K562 (cell line): Measurements from ENCODE around the gene SYNPR. TPM values are rescaled to one million over a fixed set of nuclear protein-coding genes. Genes with fewer than 3 reads are reported as not detected.

Experiments used
- ATAC-seq: fragments of 200-7000 bp; cut with Tn5 transposase; 3 replicates; pipeline ENCODE4 v1.9.1; 2020; ENCODE audit warnings: moderate library complexity
- BruUV-seq: library from RNA; stranded (reverse); fragments of 400-500 nt; replicated peaks from 2 replicates; lab custom pipeline; 2021; lab: Mats Ljungman, UMichigan
- CTCF ChIA-PET: fragments of 300-600 bp; formaldehyde crosslinking; extraction: SDS; loops from one replicate; lab custom pipeline; 2021; ENCODE audit warnings: low intra/inter-chr PET ratio; lab: Yijun Ruan, JAX
- POLR2A ChIA-PET: fragments of 300-600, 350-650 bp; sonication (Branson Sonifier 250); formaldehyde crosslinking; extraction: SDS; loops from one replicate; lab custom pipeline; 2021; ENCODE audit warnings: antibody characterized with exemption, inconsistent platforms; lab: Yijun Ruan, JAX
- DNase-seq, 4 experiments: peaks; one replicate each; pipeline versions ENCODE4 v3.0.0 to v3.0.0-alpha.2; 2011 to 2018; ENCODE audit warnings: low spot score in 3 of 4, mixed read lengths in 3 of 4; ENCODE audit errors: extremely low read depth in 1 of 4
- FAIRE-seq: peaks from 2 replicates; lab custom pipeline; 2011; peaks lifted over from hg19 to GRCh38; lab: Jason Lieb, UNC
- H2AFZ ChIP-seq: 2 replicates; pipeline ENCODE4 v1.6.0; 2011; ENCODE audit warnings: low read depth, low read length, control low read depth, inconsistent platforms
- H3K27ac ChIP-seq: fragments of 200-600 bp; 3 replicates; pipeline ENCODE4 v1.8.0; 2011; ENCODE audit warnings: low read depth, mild to moderate bottlenecking, control low read depth, inconsistent platforms, low read length, moderate library complexity, mixed read lengths; ENCODE audit errors: extremely low read depth
- H3K27me3 ChIP-seq, 2 experiments: fragments of 300-600 bp in 1 of 2; 2 replicates in 1 of 2; 3 replicates in 1 of 2; pipeline versions ENCODE4 v1.6.0 to v1.8.0; 2011; ENCODE audit warnings: inconsistent platforms in 2 of 2, low read length in 2 of 2, mild to moderate bottlenecking in 1 of 2, mixed read lengths in 1 of 2, moderate library complexity in 1 of 2; ENCODE audit not compliant: control insufficient read depth in 2 of 2, insufficient read depth in 2 of 2
- H3K36me3 ChIP-seq: fragments of 300-600 bp; 3 replicates; pipeline ENCODE4 v1.8.0; 2011; ENCODE audit warnings: mild to moderate bottlenecking, low read length, inconsistent platforms; ENCODE audit not compliant: control insufficient read depth, insufficient read depth
- H3K4me1 ChIP-seq, 2 experiments: fragments of 200-600 bp in 1 of 2; replicated peaks in 1 of 2; 2 replicates in 1 of 2; 3 replicates in 1 of 2; pipeline versions ENCODE4 v1.5.1 to v1.8.0; 2011; ENCODE audit warnings: inconsistent platforms in 2 of 2, low read length in 2 of 2, mild to moderate bottlenecking in 1 of 2, mixed read lengths in 1 of 2, moderate library complexity in 1 of 2; ENCODE audit not compliant: control insufficient read depth in 2 of 2, insufficient read depth in 2 of 2
- H3K4me2 ChIP-seq: 2 replicates; pipeline ENCODE4 v1.6.1; 2011; ENCODE audit warnings: low read length, control low read depth, inconsistent platforms, mixed read lengths; ENCODE audit not compliant: insufficient read depth
- H3K4me3 ChIP-seq: fragments of 200-600 bp; sonication (generic), shearing (Covaris generic); 2 replicates; pipeline ENCODE4 v1.5.1; 2016; ENCODE audit warnings: control low read depth, inconsistent platforms
- H3K79me2 ChIP-seq: fragments of 200-600 bp; 3 replicates; pipeline ENCODE4 v1.8.0; 2011; ENCODE audit warnings: low read length, inconsistent platforms; ENCODE audit not compliant: control insufficient read depth, insufficient read depth
- H3K9ac ChIP-seq, 2 experiments: 2 replicates each; pipeline versions ENCODE4 v1.6.0 to v1.6.1; 2011; ENCODE audit warnings: low read depth in 2 of 2, low read length in 2 of 2, control low read depth in 1 of 2, inconsistent platforms in 1 of 2, mild to moderate bottlenecking in 1 of 2, mixed read lengths in 1 of 2; ENCODE audit not compliant: insufficient read depth in 1 of 2
- H3K9me1 ChIP-seq: one replicate; pipeline ENCODE4 v1.6.0; 2011; ENCODE audit warnings: inconsistent platforms, mild to moderate bottlenecking, low read length, moderate library complexity; ENCODE audit not compliant: control insufficient read depth, insufficient read depth
- H3K9me3 ChIP-seq: replicated peaks from 2 replicates; pipeline ENCODE4 v1.5.1; 2011; ENCODE audit warnings: low read depth, low read length, inconsistent platforms; ENCODE audit not compliant: control insufficient read depth, insufficient read depth
- H4K20me1 ChIP-seq: replicated peaks from 2 replicates; pipeline ENCODE4 v1.6.1; 2011; ENCODE audit warnings: low read length, inconsistent platforms, mixed read lengths; ENCODE audit not compliant: control insufficient read depth, insufficient read depth
- ERF ChIP-seq: fragments of 450-650 bp; formaldehyde crosslinking; IDR thresholded peaks from 2 replicates; pipeline ENCODE4 v1.4.0; 2020; ENCODE audit warnings: mild to moderate bottlenecking, mixed read lengths
- FIP1L1 ChIP-seq: fragments of 200-400 bp; formaldehyde crosslinking; IDR thresholded peaks from 2 replicates; pipeline ENCODE4 v1.6.1; 2018; ENCODE audit warnings: mild to moderate bottlenecking, low read depth, low read length; ENCODE audit not compliant: poor library complexity, severe bottlenecking
- JUND ChIP-seq, 2 experiments: IDR thresholded peaks; 2 replicates in 1 of 2; 3 replicates in 1 of 2; pipeline ENCODE4 v1.6.1; 2011; ENCODE audit warnings: borderline replicate concordance in 2 of 2, low read depth in 2 of 2, low read length in 2 of 2, improper control_type of control experiment in 1 of 2, missing biosample characterization in 1 of 2, missing genetic modification characterization in 1 of 2, missing genetic modification reagents in 1 of 2
- KAT8 ChIP-seq: fragments of 450-650 bp; IDR thresholded peaks from 2 replicates; pipeline ENCODE4 v1.6.1; 2016; ENCODE audit warnings: low read depth, mild to moderate bottlenecking
- MEIS2 ChIP-seq: fragments of 450-650 bp; IDR thresholded peaks from 2 replicates; pipeline ENCODE4 v1.6.1; 2014; ENCODE audit warnings: mild to moderate bottlenecking; ENCODE audit not compliant: partially characterized antibody
- NR0B1 ChIP-seq: fragments of 450-650 bp; IDR thresholded peaks from one replicate; pipeline ENCODE4 v1.6.1; 2018; ENCODE audit warnings: mild to moderate bottlenecking, moderate library complexity; ENCODE audit not compliant: partially characterized antibody
- NR1H2 ChIP-seq: sonication (generic); formaldehyde crosslinking; IDR thresholded peaks from 2 replicates; pipeline ENCODE4 v1.4.0; 2020; ENCODE audit warnings: mild to moderate bottlenecking, missing genetic modification reagents
- PHTF2 ChIP-seq: fragments of 250-450 bp; sonication (Bioruptor Pico); IDR thresholded peaks from 2 replicates; pipeline ENCODE4 v1.5.0; 2021; ENCODE audit warnings: mild to moderate bottlenecking
- PTRF ChIP-seq: fragments of 450-650 bp; IDR thresholded peaks from 2 replicates; pipeline ENCODE4 v1.6.1; 2016; ENCODE audit warnings: mild to moderate bottlenecking, missing genetic modification characterization, missing compliant biosample characterization
- ZNF253 ChIP-seq: fragments of 250-450 bp; sonication (Bioruptor Pico); conservative IDR thresholded peaks from 2 replicates; pipeline ENCODE4 v1.6.1; 2021; ENCODE audit warnings: mild to moderate bottlenecking
- WGBS: fragments of 100-300 bp; shearing (Covaris generic); methylation state at CpG from one replicate; pipeline ENCODE4 v1.1.6; 2016; ENCODE audit warnings: low coverage, mixed read lengths; ENCODE audit not compliant: insufficient coverage; ENCODE audit errors: missing lambda C conversion rate; 5-methylcytosine and 5-hydroxymethylcytosine counted together
- in situ Hi-C: fragments of 300-500 bp; cut with MboI; formaldehyde crosslinking; loops from 4 replicates; pipeline ENCODE4 v1.15.0; 2018; ENCODE audit warnings: inconsistent platforms, mixed read lengths
- intact Hi-C: fragments of 100-400 bp; cut with micrococcal nuclease; formaldehyde crosslinking; loops from 2 replicates; pipeline ENCODE4 v1.14.2; 2022
- polyA plus RNA-seq, 8 experiments: library from polyadenylated mRNA; depleted of rRNA in 4 of 8; stranded (reverse) in 5 of 8; unstranded in 3 of 8; fragments of >200 nt; fragmentation: Nextera tagmentation in 2 of 8; fragmentation: Illumina TruSeq in 1 of 8; extraction: Ambion mirVana in 2 of 8; extraction: Trizol in 1 of 8; gene quantifications; 2 replicates each; pipeline versions ENCODE4 v1.2.1 to v1.2.3, GENCODE V29; 2011 to 2014; ENCODE audit warnings: inconsistent platforms in 1 of 8, missing spikeins in 1 of 8
- total RNA-seq, 7 experiments: library from RNA; depleted of rRNA in 6 of 7; stranded (reverse); fragments of >200 nt in 6 of 7; fragmentation: Illumina TruSeq in 2 of 7; extraction: Trizol in 2 of 7; gene quantifications; 2 replicates each; pipeline versions ENCODE4 v1.2.1 to v1.2.3, GENCODE V29; 2011 to 2021; ENCODE audit warnings: low replicate concordance in 1 of 7

SYNPR gene
- total and polyA plus RNA-seq, 9 of the 15 experiments (the other 6 are each of a cell fraction or from before 2014, with no cell fraction given): not detected

DNA sequence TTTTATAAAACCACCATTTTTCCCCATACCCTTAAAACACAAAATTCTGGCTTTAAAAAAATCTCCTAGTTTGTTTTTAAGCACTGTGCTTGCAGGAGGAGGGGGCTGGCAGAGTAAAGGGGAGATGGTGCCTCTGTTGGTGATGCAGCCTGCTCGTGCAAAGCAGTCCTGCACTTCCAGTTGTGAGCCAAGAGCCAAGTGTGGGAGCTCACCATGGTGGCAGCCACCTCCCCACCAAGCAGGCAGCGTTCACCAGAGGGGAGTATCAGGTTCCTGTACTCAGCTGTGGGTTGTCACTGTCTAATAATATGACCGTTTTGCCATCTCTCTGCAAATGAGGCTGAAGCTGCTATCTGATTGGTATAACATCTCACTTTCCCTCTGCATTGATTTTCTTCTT lies 164.8 kb downstream of the SYNPR start:
- Histone ChIP-seq H3K4me2 (no peak overlapping the region), H3K9ac (no peak overlapping the region), H3K27ac (no peak overlapping the region), H4K20me1 (no peaks in the 10 kb centered on the region), H2AFZ (no peak overlapping the region)
- ATAC-seq (no peak), DNase-seq (no peak)
- TF ChIP-seq MEIS2: no peak
- no peak for TF ChIP-seq ERF (CRISPR knock-in tag)
- TF ChIP-seq FIP1L1: no peak
- TF ChIP-seq NR0B1: no peak
- TF ChIP-seq ZNF253: no peak
- TF ChIP-seq JUND (IDR thresholded peaks at IDR 0.05; ENCODE audit: borderline replicate concordance, low read depth, low read length): no peak
- TF ChIP-seq JUND (tag; IDR thresholded peaks at IDR 0.05; ENCODE audit: borderline replicate concordance, low read depth, low read length): no peak
- no peak for TF ChIP-seq KAT8
- TF ChIP-seq PHTF2: no peak
- no peak for TF ChIP-seq PTRF
- TF ChIP-seq NR1H2: no peak
- TF ChIP-seq, all 486 proteins: peak for 0
- CTCF ChIA-PET: no interaction called here
- Histone ChIP-seq H3K9me1 (no peaks in the 10 kb centered on the region), H3K9me3 (no peaks in the 10 kb centered on the region), H3K4me1 (no peaks in the 10 kb centered on the region), H3K36me3 (no peaks in the 10 kb centered on the region), H3K27me3 (no peaks in the 10 kb centered on the region), H3K4me3 (no peak overlapping the region), H3K79me2 (no peaks in the 10 kb centered on the region)
- WGBS: 0% methylated on average over 2 of the region's 3 CpGs
- in situ Hi-C loops (no loop called here), intact Hi-C loops (no loop called here)
- no peak for FAIRE-seq
- POLR2A ChIA-PET: no interaction called here
- no TSS peak for BruUV-seq
